ENCODE data around the gene LEPR. TPM values are rescaled to one million over a fixed set of nuclear protein-coding genes. Genes with fewer than 3 reads are reported as not detected.

Gene LEPR
- total RNA-seq, 2 donors from 2014 or later, result 27.1 to 27.7 TPM

DNA sequence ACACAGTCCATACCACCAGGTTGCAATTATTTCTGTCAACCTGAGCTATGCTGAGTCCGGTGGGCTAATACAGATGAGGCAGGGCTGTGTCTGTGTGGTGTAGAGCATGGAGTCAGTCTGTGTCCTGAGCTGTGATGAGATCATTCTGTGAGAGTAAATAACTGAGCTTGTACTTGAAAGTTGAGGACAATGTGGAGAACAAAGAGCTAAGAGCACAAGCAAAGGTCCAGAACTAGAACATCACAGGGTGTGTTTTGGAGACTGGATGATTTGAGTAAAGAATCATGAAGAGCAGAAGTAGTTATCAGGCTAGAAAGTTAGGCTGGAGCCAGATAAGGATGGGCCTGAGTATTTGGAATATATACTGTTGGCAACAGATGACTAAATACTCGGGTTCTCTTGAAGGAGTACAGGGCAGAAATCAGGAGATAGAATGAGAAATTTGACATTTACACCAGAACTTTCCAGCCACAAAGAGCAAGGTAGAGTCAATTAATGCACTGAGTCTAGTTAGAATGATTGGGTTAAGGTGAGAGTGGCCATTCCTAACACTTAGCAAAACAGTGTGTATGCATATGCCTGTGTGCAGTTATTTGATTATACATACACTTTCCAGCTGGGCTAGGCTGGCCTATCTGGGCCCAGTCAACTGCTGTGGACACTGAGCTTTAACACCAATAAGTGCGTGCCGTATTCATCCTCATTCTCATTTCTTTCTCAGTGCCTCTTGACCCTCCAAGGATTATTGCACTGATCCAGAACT is 48.8 kb downstream of the LEPR start:
- intact Hi-C loops (cut with DNase I), result loop anchor here in 1 of 2 donors (5.0 kb wide), 1 partner anchor 747 kb away; no protein-coding TSS in a partner anchor
- DNase-seq (ENCODE audit: low spot score), result no peak

DNA sequence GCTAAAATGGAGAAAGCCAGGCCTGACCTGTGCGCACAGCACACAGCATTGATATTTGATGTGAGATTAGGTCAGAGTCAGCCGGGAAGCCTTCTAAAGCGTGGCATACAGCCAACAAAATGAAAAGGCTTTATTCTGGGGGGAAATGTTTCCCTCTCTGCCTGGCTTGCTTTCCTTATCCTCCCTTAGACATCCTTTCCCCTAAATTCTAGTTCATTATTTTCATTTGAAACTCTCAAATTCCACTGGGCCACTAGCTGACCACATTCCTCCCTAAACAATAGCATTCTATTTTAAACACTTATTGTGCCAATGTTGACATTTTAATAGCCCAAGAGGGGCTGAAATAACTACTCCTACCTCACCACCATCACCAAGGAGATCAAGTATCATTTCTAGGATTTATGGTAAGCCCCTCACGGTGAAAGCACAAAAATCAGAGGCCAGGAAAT is 49.4 kb downstream of the LEPR start:
- intact Hi-C loops (cut with DNase I), result loop anchor here in 1 of 2 donors (5.0 kb wide), 2 partner anchors 528 to 748 kb away; no protein-coding TSS in a partner anchor
- no peak for DNase-seq (ENCODE audit: low spot score)

Other genes with a start within 250 kb of the LEPR start
- 1 to 10 TPM; 3.1 to 3.5 TPM for gene DNAJC6, start 111.1 kb upstream of the LEPR start, total RNA-seq
- 100 to 1,000 TPM in 1 of 2 donors, 10 to 100 TPM in 1; 81.3 to 105 TPM for gene LEPROT, start within 50 bp of the LEPR start, total RNA-seq

Measured in posterior vena cava (tissue), 2 donors.